Measurements from ENCODE around the gene PITPNM1. TPM values are rescaled to one million over a fixed set of nuclear protein-coding genes. Genes with fewer than 3 reads are reported as not detected.

Gene PITPNM1
- total RNA-seq, 1 experiment from 2014 or later: 79.8 TPM

Small RNA genes lying within 50 kb of the gene (microRNA-seq; reads per million reads assigned to microRNA genes)
- 1.0 reads per million for gene MIR6752 (ENCODE audit: unreplicated experiment)

Other genes with a start within 250 kb of the PITPNM1 start
- gene GRK2, start 238.9 kb downstream of the PITPNM1 start, total RNA-seq (2014; rRNA removed): 103 TPM in 2 replicates
- 58.9 and 63.9 TPM in 2 replicates for gene ANKRD13D, start 216.1 kb downstream of the PITPNM1 start, total RNA-seq (2014; rRNA removed)
- 35.1 and 52.4 TPM in 2 replicates for gene SSH3, start 201.8 kb downstream of the PITPNM1 start, total RNA-seq (2014; rRNA removed)
- 78.5 and 81.5 TPM in 2 replicates for gene POLD4, start 151.8 kb downstream of the PITPNM1 start, total RNA-seq (2014; rRNA removed)
- gene CLCF1, start 131.8 kb downstream of the PITPNM1 start, total RNA-seq (2014; rRNA removed): 48.3 and 63.5 TPM in 2 replicates
- gene RAD9A, start 113.4 kb downstream of the PITPNM1 start, total RNA-seq (2014; rRNA removed): 45.5 and 48.9 TPM in 2 replicates
- 449 and 477 TPM in 2 replicates for gene PPP1CA, start 103.5 kb downstream of the PITPNM1 start, total RNA-seq (2014; rRNA removed)
- gene TBC1D10C, start 101.3 kb downstream of the PITPNM1 start, total RNA-seq (2014; rRNA removed): not detected in 2 replicates
- gene CARNS1, start 89.7 kb downstream of the PITPNM1 start, total RNA-seq (2014; rRNA removed): 0.22 TPM in 1 of 2 replicates, not detected in the other
- 170 and 208 TPM in 2 replicates for gene RPS6KB2, start 76.9 kb downstream of the PITPNM1 start, total RNA-seq (2014; rRNA removed)
- 0.15 and 0.29 TPM in 2 replicates for gene PTPRCAP, start 67.7 kb downstream of the PITPNM1 start, total RNA-seq (2014; rRNA removed)
- gene CORO1B, start 61.9 kb downstream of the PITPNM1 start, total RNA-seq (2014; rRNA removed): 209 and 250 TPM in 2 replicates
- gene GPR152, start 52.6 kb downstream of the PITPNM1 start, total RNA-seq (2014; rRNA removed): not detected in 2 replicates
- gene CABP4, start 50.0 kb downstream of the PITPNM1 start, total RNA-seq (2014; rRNA removed): 0.55 TPM in 1 of 2 replicates, not detected in the other
- gene TMEM134, start 36.1 kb downstream of the PITPNM1 start, total RNA-seq (2014; rRNA removed): 73.5 and 107 TPM in 2 replicates
- gene AIP, start 22.3 kb downstream of the PITPNM1 start, total RNA-seq (2014; rRNA removed): 155 and 171 TPM in 2 replicates
- 74.9 and 87.4 TPM in 2 replicates for gene CDK2AP2, start 2.8 kb upstream of the PITPNM1 start, total RNA-seq (2014; rRNA removed)
- gene CABP2, start 18.1 kb upstream of the PITPNM1 start, total RNA-seq (2014; rRNA removed): not detected in 2 replicates
- 1,049 and 1,154 TPM in 2 replicates for gene GSTP1, start 78.4 kb upstream of the PITPNM1 start, total RNA-seq (2014; rRNA removed)
- 499 and 686 TPM in 2 replicates for gene NDUFV1, start 101.6 kb upstream of the PITPNM1 start, total RNA-seq (2014; rRNA removed)
- gene NUDT8, start 124.6 kb upstream of the PITPNM1 start, total RNA-seq (2014; rRNA removed): 36.3 and 50.6 TPM in 2 replicates
- gene TBX10, start 134.4 kb upstream of the PITPNM1 start, total RNA-seq (2014; rRNA removed): not detected in 2 replicates
- not detected in 2 replicates for gene ACY3, start 145.4 kb upstream of the PITPNM1 start, total RNA-seq (2014; rRNA removed)
- 0.40 TPM in 1 of 2 replicates, not detected in the other for gene ALDH3B2, start 169.3 kb upstream of the PITPNM1 start, total RNA-seq (2014; rRNA removed)